K562 (cell line): ENCODE results near the gene SLC25A33. TPM values are rescaled to one million over a fixed set of nuclear protein-coding genes. Genes with fewer than 3 reads are reported as not detected.

Experiments
- CBX2 ChIP-seq: fragments of 200-600 bp; sonication (generic); IDR thresholded peaks from one replicate; pipeline ENCODE4 v1.6.1; 2012; ENCODE audit warnings: mild to moderate bottlenecking, low read length, inconsistent platforms; ENCODE audit not compliant: insufficient read depth, poor library complexity, severe bottlenecking
- GTF2A2 ChIP-seq: IDR thresholded peaks from 2 replicates; pipeline ENCODE4 v1.6.1; 2016; ENCODE audit warnings: mild to moderate bottlenecking, missing genetic modification characterization, missing compliant biosample characterization
- HNRNPL ChIP-seq: fragments of 200-400 bp; formaldehyde crosslinking; IDR thresholded peaks from 2 replicates; pipeline ENCODE4 v1.6.1; 2017; ENCODE audit warnings: low read depth, mild to moderate bottlenecking, low read length
- NCOA4 ChIP-seq: fragments of 450-650 bp; IDR thresholded peaks from 2 replicates; pipeline ENCODE4 v1.6.1; 2018; ENCODE audit warnings: mild to moderate bottlenecking; ENCODE audit not compliant: partially characterized antibody
- RBBP5 ChIP-seq: fragments of 200-600 bp; sonication (generic); IDR thresholded peaks from 2 replicates; pipeline ENCODE4 v1.6.1; 2012; ENCODE audit warnings: borderline replicate concordance, mild to moderate bottlenecking, low read length, control low read depth, inconsistent platforms; ENCODE audit not compliant: insufficient read depth, poor library complexity, severe bottlenecking
- SRSF7 ChIP-seq: fragments of 200-400 bp; formaldehyde crosslinking; optimal IDR thresholded peaks from 2 replicates; pipeline ENCODE3; 2017; ENCODE audit warnings: mild to moderate bottlenecking, low read depth, low read length
- TAF1 ChIP-seq: IDR thresholded peaks from 2 replicates; pipeline ENCODE4 v1.6.1; 2011; ENCODE audit warnings: mild to moderate bottlenecking, low read length, moderate library complexity; ENCODE audit not compliant: insufficient read depth, control insufficient read depth, severe bottlenecking; ENCODE audit errors: extremely low read depth
- polyA plus RNA-seq, 8 experiments: library from polyadenylated mRNA; depleted of rRNA in 4 of 8; stranded (reverse) in 5 of 8; unstranded in 3 of 8; fragments of >200 nt; fragmentation: Nextera tagmentation in 2 of 8; fragmentation: Illumina TruSeq in 1 of 8; extraction: Ambion mirVana in 2 of 8; extraction: Trizol in 1 of 8; gene quantifications; 2 replicates each; pipeline versions ENCODE4 v1.2.1 to v1.2.3, GENCODE V29; 2011 to 2014; ENCODE audit warnings: inconsistent platforms in 1 of 8, missing spikeins in 1 of 8
- total RNA-seq, 7 experiments: library from RNA; depleted of rRNA in 6 of 7; stranded (reverse); fragments of >200 nt in 6 of 7; fragmentation: Illumina TruSeq in 2 of 7; extraction: Trizol in 2 of 7; gene quantifications; 2 replicates each; pipeline versions ENCODE4 v1.2.1 to v1.2.3, GENCODE V29; 2011 to 2021; ENCODE audit warnings: low replicate concordance in 1 of 7
- TF ChIP-seq, protein P1 (sequence below), 2 experiments: IDR thresholded peaks; 2 replicates each; pipeline ENCODE4 v1.6.1; 2012; ENCODE audit warnings: improper control_type of control experiment in 2 of 2, low read depth in 2 of 2, low read length in 2 of 2, borderline replicate concordance in 1 of 2
- TF ChIP-seq, protein P2 (sequence below): sonication (generic); formaldehyde crosslinking; IDR thresholded peaks from 2 replicates; pipeline ENCODE4 v1.8.0; 2023; ENCODE audit warnings: mild to moderate bottlenecking, missing genetic modification reagents
- TF ChIP-seq, protein P3 (sequence below), 2 experiments: IDR thresholded peaks; 2 replicates each; pipeline ENCODE4 v1.6.1; 2011; ENCODE audit warnings: borderline replicate concordance in 1 of 2, control low read depth in 1 of 2, low read depth in 1 of 2, low read length in 1 of 2, mild to moderate bottlenecking in 1 of 2, mixed read lengths in 1 of 2, moderate library complexity in 1 of 2; ENCODE audit not compliant: insufficient read depth in 1 of 2, insufficient read length in 1 of 2, poor library complexity in 1 of 2, severe bottlenecking in 1 of 2; ENCODE audit errors: extremely low read depth in 1 of 2
- TF ChIP-seq, protein P4 (sequence below): conservative IDR thresholded peaks from 2 replicates; pipeline ENCODE4 v1.6.1; 2011; ENCODE audit warnings: low read depth, mild to moderate bottlenecking, low read length; ENCODE audit not compliant: control insufficient read depth

SLC25A33 gene
- total and polyA plus RNA-seq, 9 of the 15 experiments (the other 6 are each of a cell fraction or from before 2014, with no cell fraction given): 3.2 to 23.5 (median 17.5) TPM

DNA sequence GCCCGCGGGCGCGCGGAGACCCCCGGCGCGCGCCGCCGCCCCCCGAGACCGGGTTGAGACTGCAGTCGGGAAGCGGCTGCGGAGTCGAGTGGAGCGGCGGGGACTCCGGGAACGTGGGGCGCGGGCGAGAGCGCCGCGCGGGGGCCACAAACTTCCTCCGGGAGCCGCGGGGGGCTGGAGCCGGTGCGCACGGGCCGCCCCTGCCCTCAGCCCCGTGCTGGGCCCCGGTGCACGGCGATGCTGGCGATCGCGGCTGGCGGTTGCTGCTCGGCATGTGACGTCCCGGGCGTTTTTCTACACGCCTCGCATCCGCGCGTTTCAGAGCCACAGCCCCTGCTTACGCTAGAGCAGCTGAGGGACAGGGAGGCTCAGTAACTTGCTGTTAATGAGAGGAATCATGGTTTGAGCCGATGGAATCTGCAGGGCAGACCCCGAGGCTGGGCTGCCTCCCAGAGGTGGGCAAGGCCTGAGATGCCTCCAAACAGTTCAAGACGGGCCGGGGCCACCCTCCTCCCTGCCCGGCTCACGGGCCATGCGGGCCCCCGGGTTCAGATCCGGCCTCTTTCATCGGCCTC lies 50.0 kb downstream of the SLC25A33 start (continued):
- TF ChIP-seq, protein P1, sequence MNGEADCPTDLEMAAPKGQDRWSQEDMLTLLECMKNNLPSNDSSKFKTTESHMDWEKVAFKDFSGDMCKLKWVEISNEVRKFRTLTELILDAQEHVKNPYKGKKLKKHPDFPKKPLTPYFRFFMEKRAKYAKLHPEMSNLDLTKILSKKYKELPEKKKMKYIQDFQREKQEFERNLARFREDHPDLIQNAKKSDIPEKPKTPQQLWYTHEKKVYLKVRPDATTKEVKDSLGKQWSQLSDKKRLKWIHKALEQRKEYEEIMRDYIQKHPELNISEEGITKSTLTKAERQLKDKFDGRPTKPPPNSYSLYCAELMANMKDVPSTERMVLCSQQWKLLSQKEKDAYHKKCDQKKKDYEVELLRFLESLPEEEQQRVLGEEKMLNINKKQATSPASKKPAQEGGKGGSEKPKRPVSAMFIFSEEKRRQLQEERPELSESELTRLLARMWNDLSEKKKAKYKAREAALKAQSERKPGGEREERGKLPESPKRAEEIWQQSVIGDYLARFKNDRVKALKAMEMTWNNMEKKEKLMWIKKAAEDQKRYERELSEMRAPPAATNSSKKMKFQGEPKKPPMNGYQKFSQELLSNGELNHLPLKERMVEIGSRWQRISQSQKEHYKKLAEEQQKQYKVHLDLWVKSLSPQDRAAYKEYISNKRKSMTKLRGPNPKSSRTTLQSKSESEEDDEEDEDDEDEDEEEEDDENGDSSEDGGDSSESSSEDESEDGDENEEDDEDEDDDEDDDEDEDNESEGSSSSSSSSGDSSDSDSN (IDR thresholded peaks at IDR 0.05; ENCODE audit: borderline replicate concordance in 1 of 2, low read depth in 2 of 2, low read length in 2 of 2): peak in 1 of 2 experiments; percentile 22; a peak in 1 of 4 replicates
- TF ChIP-seq, protein P2, sequence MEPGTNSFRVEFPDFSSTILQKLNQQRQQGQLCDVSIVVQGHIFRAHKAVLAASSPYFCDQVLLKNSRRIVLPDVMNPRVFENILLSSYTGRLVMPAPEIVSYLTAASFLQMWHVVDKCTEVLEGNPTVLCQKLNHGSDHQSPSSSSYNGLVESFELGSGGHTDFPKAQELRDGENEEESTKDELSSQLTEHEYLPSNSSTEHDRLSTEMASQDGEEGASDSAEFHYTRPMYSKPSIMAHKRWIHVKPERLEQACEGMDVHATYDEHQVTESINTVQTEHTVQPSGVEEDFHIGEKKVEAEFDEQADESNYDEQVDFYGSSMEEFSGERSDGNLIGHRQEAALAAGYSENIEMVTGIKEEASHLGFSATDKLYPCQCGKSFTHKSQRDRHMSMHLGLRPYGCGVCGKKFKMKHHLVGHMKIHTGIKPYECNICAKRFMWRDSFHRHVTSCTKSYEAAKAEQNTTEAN: no peak
- TF ChIP-seq NCOA4 (no peak), TAF1 (peak; percentile 5), RBBP5 (peak; percentile 63), CBX2 (no peak), HNRNPL (no peak), SRSF7 (no peak), GTF2A2 (no peak)
- TF ChIP-seq, protein P3, sequence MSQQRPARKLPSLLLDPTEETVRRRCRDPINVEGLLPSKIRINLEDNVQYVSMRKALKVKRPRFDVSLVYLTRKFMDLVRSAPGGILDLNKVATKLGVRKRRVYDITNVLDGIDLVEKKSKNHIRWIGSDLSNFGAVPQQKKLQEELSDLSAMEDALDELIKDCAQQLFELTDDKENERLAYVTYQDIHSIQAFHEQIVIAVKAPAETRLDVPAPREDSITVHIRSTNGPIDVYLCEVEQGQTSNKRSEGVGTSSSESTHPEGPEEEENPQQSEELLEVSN (IDR thresholded peaks at IDR 0.05; ENCODE audit: borderline replicate concordance in 1 of 2, extremely low read depth in 1 of 2, insufficient read depth in 1 of 2, insufficient read length in 1 of 2, low read depth in 1 of 2, low read length in 1 of 2, poor library complexity in 1 of 2, severe bottlenecking in 1 of 2): peak in 1 of 2 experiments; percentile 52
- TF ChIP-seq, protein P4, sequence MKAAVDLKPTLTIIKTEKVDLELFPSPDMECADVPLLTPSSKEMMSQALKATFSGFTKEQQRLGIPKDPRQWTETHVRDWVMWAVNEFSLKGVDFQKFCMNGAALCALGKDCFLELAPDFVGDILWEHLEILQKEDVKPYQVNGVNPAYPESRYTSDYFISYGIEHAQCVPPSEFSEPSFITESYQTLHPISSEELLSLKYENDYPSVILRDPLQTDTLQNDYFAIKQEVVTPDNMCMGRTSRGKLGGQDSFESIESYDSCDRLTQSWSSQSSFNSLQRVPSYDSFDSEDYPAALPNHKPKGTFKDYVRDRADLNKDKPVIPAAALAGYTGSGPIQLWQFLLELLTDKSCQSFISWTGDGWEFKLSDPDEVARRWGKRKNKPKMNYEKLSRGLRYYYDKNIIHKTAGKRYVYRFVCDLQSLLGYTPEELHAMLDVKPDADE: peak; percentile 38; the same call in 1 of the 2 replicates
